SK-N-SH (cell line): Measurements from ENCODE around the gene CRIP2.

ENCODE experiments used
- CTCF ChIP-seq: fragments of 200-600 bp; sonication (generic); IDR thresholded peaks from 2 replicates; pipeline ENCODE4 v1.6.1; 2017; ENCODE audit warnings: antibody characterized with exemption, mild to moderate bottlenecking, moderate library complexity
- EP300 ChIP-seq, 2 experiments: IDR thresholded peaks; 2 replicates each; pipeline versions ENCODE4 v1.4.0 to v1.6.1; 2012; ENCODE audit warnings: borderline replicate concordance in 1 of 2, low read depth in 1 of 2, low read length in 1 of 2
- EZH2phosphoT487 ChIP-seq: fragments of 200-600 bp; sonication (generic); IDR thresholded peaks from 2 replicates; pipeline ENCODE4 v1.6.1; 2017; ENCODE audit warnings: low read depth, mixed run types, mild to moderate bottlenecking, antibody characterized with exemption, moderate library complexity, borderline replicate concordance
- JUND ChIP-seq: IDR thresholded peaks from 2 replicates; pipeline ENCODE4 v1.4.0; 2012
- MEF2A ChIP-seq: IDR thresholded peaks from 2 replicates; pipeline ENCODE4 v1.4.0; 2012; ENCODE audit warnings: low read depth, borderline replicate concordance
- NFIC ChIP-seq: IDR thresholded peaks from 2 replicates; pipeline ENCODE4 v1.4.0; 2012; ENCODE audit warnings: borderline replicate concordance
- PBX3 ChIP-seq: IDR thresholded peaks from 2 replicates; pipeline ENCODE4; 2012
- POLR2AphosphoS5 ChIP-seq: IDR thresholded peaks from 2 replicates; pipeline ENCODE4 v1.6.1; 2012; ENCODE audit warnings: low read depth, low read length
- SIN3A ChIP-seq: IDR thresholded peaks from 2 replicates; pipeline ENCODE4 v1.6.1; 2012; ENCODE audit warnings: low read depth, mild to moderate bottlenecking, low read length, moderate library complexity, borderline replicate concordance
- TAF1 ChIP-seq: IDR thresholded peaks from 2 replicates; pipeline ENCODE4 v1.6.1; 2012; ENCODE audit warnings: low read depth, mild to moderate bottlenecking, low read length, moderate library complexity, borderline replicate concordance
- TEAD4 ChIP-seq: IDR thresholded peaks from 2 replicates; pipeline ENCODE4 v1.4.0; 2012; ENCODE audit warnings: mild to moderate bottlenecking, borderline replicate concordance; ENCODE audit not compliant: insufficient read depth
- USF1 ChIP-seq: IDR thresholded peaks from 2 replicates; pipeline ENCODE4 v1.4.0; 2012; ENCODE audit warnings: low read depth, borderline replicate concordance
- TF ChIP-seq, protein P1 (sequence below): fragments of 150-350 bp; IDR thresholded peaks from 2 replicates; pipeline ENCODE4 v1.6.1; 2017; ENCODE audit warnings: antibody characterized with exemption, low read length, low read depth, borderline replicate concordance

GRCh38 chr14:105460116-105460515 lies 14.5 kb upstream of the CRIP2 start:
- TF ChIP-seq CTCF (no peak), POLR2AphosphoS5 (no peak), NFIC (no peak), EP300 (IDR thresholded peaks at IDR 0.05; ENCODE audit: borderline replicate concordance in 1 of 2, low read depth in 1 of 2, low read length in 1 of 2) (no peak), SIN3A (no peak), MEF2A (no peak), EZH2phosphoT487 (no peak), TEAD4 (no peak), TAF1 (no peak), PBX3 (no peak), JUND (no peak), USF1 (no peak)
- TF ChIP-seq, protein P1, sequence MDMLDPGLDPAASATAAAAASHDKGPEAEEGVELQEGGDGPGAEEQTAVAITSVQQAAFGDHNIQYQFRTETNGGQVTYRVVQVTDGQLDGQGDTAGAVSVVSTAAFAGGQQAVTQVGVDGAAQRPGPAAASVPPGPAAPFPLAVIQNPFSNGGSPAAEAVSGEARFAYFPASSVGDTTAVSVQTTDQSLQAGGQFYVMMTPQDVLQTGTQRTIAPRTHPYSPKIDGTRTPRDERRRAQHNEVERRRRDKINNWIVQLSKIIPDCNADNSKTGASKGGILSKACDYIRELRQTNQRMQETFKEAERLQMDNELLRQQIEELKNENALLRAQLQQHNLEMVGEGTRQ = no peak
